Measurements from ENCODE around the gene EMP3.
A peak's percentile ranks its signal among the peaks of the same experiment; 100 is the strongest.
"Not testable (repeated sequence)": the region's sequence is repeated elsewhere in the genome, so short reads cannot be mapped to it uniquely, and the experiment has no call there.

The EMP3 gene

DNA sequence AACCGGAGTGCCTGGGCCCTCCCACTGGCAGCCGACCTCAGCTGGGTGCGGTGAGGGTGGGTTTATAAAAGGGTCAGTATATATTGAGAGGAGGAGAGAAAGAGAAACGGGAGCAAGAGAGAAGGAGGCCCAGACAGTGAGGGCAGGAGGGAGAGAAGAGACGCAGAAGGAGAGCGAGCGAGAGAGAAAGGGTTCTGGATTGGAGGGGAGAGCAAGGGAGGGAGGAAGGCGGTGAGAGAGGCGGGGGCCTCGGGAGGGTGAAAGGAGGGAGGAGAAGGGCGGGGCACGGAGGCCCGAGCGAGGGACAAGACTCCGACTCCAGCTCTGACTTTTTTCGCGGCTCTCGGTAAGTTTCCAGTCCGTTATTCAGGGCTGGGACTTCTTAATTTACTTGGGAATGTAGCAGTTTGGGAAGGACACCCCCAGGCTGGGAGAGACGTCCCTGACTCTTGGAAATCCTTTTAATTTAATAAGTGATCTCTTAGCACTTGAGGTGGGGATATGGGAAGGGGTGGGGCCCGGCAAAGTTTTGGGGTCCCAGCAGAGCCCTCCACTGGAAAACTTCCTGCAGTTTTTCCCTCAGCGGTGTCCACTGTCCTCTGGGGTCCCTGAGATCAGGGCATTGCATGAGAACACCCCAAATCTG lies at the start of gene EMP3:
EMP3 (plus strand) TSS at position 288 of the 646 bp plus-strand sequence. CDS start 1,293 bp downstream, outside the sequence.
- no peak for DNase-seq

DNA sequence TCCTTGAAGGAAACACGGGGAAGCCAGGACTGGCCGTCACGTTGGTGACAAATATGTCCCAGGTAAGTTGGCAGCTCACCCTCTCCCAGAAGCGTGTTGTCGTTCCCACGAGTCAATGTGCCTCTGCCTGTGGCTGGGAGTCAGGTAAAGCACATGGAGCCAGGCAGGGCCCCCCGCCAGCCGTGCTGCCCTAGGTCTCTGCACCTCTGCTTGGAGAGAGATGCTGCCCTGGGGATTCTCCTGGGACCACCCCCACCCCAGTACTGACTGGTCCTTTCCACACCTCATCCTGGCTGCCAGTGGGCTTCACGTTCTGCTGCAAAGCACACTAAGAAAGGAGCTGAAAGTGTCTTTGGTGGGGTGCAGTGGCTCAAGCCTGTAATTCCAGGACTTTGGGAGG lies 45.6 kb upstream of the EMP3 start:
- no peak for DNase-seq

- DNase-seq, result no peak
These were observed 41.4 kb upstream of the EMP3 start for GRCh38 chr19:48283908-48284307.

DNA sequence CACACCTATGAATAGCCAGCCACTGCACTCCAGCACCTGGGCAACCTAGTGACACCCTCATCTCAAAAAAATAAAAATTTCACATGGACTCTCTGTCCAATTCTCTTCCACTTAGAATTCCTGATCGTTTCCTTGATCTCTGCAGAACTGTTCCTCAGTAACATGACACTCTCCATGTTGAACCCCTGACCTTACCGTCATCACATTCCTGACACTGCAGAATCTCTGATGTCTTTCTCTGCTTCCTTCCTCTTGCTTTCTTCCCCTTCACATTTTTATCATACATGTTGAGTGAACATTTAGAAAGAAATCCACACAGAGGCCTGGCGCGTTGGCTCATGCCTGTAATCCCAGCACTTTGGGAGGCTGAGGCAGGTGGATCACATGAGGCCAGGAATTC lies 40.5 kb upstream of the EMP3 start:
- no peak for DNase-seq

GRCh38 chr19:48287748-48288147 lies 37.6 kb upstream of the EMP3 start:
- DNase-seq, result no peak

GRCh38 chr19:48290401-48290770 lies 35.0 kb upstream of the EMP3 start:
- no peak for DNase-seq

GRCh38 chr19:48290771-48291488 lies 34.4 kb upstream of the EMP3 start:
- DNase-seq, result peak; percentile 12

GRCh38 chr19:48291489-48291815 lies 33.9 kb upstream of the EMP3 start:
- not testable (repeated sequence) for DNase-seq

- no peak for DNase-seq
These were observed 32.6 kb upstream of the EMP3 start for GRCh38 chr19:48292798-48293197.

DNA sequence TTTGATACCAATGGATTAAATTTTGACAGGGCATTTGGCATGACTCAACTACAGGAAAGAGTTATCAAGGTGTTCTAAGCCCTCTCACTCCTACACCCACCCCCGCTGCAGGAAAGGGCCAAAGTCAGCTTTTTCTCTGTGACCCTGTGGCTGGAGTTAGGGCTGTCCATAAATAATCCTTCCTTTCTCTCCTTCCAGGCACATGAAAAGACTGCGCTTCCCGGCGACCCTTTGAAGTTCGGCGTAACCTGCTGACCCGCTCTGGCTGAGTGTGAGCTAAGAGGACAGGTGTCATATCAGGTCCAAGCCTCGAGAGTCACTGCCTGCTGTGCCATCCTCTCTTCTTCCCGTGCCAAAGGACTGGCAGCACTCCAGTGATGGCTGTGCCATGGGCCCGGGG lies 29.9 kb upstream of the EMP3 start:
- DNase-seq, result no peak

DNA sequence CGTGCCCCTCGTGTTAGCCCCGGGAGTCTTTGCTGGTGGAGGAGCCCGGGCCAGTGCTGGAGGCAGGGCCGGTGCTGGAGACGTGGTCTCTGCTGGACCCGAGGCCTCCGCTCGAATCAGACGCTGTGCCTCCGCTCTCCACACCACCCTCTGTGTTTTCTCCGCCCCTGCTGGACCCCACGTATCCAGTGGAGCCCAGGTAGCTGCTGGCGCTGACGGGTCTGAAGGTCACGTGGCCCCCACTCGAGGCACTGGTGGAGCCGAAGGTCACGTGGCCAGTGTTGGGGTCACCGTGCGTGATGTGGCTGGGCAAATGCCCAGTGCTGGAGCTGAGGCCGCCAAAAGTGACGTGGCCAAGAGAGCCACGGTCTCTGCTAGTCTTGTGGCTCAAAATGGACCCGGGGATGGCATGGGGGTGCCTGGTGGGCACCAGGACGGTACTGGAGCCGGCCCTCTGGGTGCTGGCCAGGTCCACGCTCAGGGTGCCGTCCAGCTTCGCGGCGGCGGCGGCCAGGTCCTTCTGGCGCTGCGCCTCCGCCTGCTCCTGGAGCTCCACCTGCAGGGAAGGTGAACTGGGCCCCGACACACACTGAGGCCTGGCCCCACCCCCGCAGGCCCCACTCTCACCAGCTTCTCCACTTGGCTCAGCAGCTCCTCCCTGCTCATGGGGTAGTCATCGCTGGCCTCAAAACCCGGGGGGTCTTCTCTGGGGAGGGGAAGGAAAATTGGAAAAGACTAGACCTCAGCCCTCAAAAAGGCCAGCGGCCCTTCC lies 28.2 kb upstream of the EMP3 start:
- DNase-seq, result no peak

DNA sequence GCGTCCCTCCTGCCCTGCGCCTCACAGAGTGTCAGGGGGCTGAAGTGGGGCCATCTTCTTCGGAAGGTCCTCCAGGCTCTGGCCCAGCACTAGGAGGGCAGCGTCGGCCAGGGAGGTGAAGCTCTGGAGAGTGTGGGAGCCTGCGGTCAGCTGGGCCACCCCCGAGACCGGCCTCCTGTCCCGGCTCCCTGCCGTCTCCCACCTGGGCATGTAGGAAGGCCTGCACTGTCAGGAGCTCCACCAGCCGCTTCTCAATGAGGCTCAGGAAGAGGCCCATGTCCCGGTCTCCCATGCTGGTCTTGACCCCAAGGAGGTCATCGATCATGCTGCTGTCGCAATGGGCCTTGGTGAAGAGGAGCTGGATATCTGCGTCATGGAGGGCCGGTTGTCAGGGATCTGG lies 27.4 kb upstream of the EMP3 start:
- no peak for DNase-seq

- DNase-seq, result no peak
These were observed 23.3 kb upstream of the EMP3 start for GRCh38 chr19:48301886-48302599.

DNA sequence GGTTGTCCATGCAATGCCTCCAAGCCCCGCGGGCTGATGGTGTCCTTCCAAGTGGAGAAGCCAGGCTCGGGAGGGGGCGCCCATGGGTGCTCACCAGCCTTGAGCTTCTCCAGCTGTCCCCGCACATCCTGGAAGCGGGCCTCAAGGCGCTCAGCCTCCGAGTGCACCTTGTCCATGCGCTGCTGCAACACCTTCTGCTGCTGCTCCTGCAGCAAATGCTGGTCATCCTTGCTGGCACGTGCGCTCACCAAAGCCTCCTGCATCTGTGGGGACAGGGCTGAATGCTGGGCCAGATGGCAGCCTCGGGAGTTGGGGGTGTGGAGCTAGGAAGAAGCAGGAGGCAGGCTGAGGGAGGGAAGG lies 22.8 kb upstream of the EMP3 start:
- DNase-seq, result no peak

GRCh38 chr19:48303367-48303766 lies 22.0 kb upstream of the EMP3 start:
- DNase-seq, result no peak

- no peak for DNase-seq
These were observed 21.5 kb upstream of the EMP3 start for GRCh38 chr19:48303866-48304265.

- no peak for DNase-seq
These were observed 16.4 kb upstream of the EMP3 start for GRCh38 chr19:48308631-48309586.

DNA sequence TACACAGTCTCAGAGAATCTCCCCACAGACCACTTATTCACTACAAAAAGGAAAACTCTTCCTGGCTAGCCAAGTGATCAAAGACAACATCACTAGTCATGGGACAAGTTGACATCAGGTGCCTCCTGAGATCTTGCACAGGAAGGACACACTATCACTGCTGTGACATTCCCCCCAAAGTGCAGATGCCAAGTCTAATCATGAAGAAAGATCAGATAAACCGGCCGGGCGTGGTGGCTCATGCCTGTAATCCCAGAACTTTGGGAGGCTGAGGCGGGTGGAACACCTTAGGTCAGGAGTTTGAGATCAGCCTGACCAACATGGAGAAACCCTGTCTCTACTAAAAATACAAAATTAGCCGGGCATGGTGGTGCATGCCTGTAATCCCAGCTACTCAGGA lies 15.6 kb upstream of the EMP3 start:
- not testable (repeated sequence) for DNase-seq

DNA sequence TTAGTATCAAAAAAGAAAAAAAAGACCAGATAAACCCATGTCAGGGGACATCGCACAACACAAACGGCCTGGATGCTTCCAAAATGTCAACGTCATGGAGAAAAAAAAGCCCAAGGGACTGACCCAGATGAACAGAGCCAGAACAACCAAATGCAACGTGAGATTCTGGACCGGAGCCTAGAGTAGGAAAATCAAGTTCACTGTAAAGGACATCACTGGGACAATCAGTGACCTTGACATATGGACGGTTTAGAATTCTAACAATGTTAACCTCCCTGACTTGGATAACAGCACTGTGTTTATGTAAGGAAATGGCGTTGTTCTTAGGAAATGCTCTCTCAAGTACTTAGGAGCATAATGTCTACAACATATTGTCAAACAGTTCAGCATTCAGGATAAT lies 15.1 kb upstream of the EMP3 start:
- DNase-seq, result no peak

DNA sequence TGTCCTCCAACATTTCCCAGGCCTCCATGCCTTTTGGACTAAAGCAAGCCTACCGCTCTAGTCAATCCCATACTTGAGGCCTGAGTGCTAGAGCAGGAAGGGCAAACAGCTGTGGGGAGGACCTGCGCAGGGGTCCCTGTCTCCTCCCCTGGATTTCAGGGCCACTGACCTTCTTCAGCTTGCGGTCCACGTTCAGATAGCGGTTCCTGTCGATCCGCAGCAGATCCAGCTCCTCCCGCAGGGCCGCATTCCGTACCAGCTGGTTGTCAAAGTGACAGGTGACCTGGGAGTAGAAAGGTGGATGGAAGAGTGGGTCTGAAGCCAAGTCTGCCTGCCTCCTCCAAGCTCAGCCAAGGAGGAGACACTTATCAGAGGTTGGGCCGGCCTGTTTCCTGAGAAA lies 14.0 kb upstream of the EMP3 start:
- DNase-seq, result no peak

GRCh38 chr19:48315712-48316111 lies 9.6 kb upstream of the EMP3 start:
- no peak for DNase-seq

GRCh38 chr19:48317708-48317960 lies 7.7 kb upstream of the EMP3 start:
- DNase-seq, result not testable (repeated sequence)
